Stimulated activated CD4-positive, alpha-beta T cell treated with anti-CD3 and anti-CD28 coated beads, Interleukin-1b, Interleukin-23, amount 100 ng/mL, for 4 hours (primary cell): ENCODE measurements around the gene MAN2B1.

Source experiments
- DNase-seq, 2 donors: peaks; one replicate each; pipeline ENCODE4 v3.0.0-alpha.2; 2020; ENCODE audit warnings: low read depth in 2 of 2

Gene MAN2B1

GRCh38 chr19:12617646-12618045, 48.9 kb downstream of the MAN2B1 start:
- DNase-seq: no peak

DNA sequence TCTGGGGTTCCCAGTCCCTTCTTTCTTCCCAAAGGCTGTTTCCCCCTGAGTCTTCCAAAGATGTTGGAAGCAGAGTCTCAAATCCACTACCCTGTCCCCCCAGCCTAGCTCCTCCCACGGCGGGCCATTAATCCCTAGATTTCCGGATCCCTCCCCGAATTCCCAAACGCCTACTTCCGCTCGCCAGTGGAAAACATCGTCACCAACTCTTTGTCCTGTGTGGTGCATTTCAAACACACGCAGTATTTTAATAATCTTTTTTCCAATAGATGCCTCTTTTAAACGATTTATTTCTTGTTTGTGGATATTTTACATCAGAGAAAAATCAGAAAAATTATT, 55.2 kb downstream of the MAN2B1 start:
- no peak for DNase-seq

GRCh38 chr19:12610540-12611360, 55.8 kb downstream of the MAN2B1 start, which contains the start of the genes ZNF490 and ZNF791:
ZNF490 (minus strand) TSS chr19:12610813; CDS start chr19:12610680, 133 bp downstream.
ZNF791 (plus strand) TSS chr19:12610920; CDS start chr19:12611080, 160 bp downstream.
- DNase-seq: peak; percentile 90 to 92

GRCh38 chr19:12607631-12608030, 58.9 kb downstream of the MAN2B1 start:
- DNase-seq: no peak

DNA sequence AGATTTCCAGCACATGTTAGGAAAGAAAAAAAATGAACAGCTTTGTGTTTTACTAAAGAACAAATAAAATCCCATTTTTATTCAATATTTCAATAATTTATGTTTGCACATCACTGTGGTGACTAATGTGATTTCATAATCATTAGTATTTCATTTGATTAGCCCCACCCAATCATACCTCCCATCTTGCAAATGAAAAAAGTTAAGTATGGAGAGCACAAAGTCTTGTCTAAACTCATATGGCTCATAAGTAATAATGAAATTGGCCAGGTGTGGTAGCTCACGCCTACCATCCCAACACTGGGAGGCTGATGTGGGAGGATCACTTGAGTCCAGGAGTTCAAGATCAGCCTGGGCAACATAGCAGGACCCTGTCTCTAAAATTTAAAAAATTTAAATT, 59.7 kb downstream of the MAN2B1 start:
- no peak for DNase-seq

GRCh38 chr19:12603714-12604113, 62.8 kb downstream of the MAN2B1 start:
- DNase-seq: no peak

DNA sequence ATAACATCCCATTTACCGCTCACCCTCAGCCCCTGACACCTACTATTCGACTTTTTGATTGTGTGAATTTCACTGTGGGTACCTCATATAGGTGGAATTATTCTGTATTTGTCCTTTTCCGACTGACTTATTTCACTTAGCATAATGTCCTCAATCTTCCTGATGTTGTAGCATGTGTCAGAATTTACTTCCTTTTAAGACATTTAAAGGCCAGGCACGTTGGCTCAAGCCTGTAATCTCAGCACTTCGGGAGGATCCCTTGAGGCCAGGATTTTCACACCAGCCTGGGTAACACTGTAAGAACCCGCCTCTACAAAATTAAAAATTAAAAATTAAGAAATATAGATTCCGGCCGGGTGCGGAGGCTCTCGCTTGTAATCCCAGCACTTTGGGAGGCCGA, 68.9 kb downstream of the MAN2B1 start:
- DNase-seq: no peak

- DNase-seq: no peak
Measured at GRCh38 chr19:12596927-12597548, 69.5 kb downstream of the MAN2B1 start.
